MM.1S (cell line): ENCODE measurements around the gene ANKRD27.

ENCODE experiments used
- DNase-seq: peaks from one replicate; pipeline ENCODE4 v3.0.0-alpha.2; 2015
- H2AFZ ChIP-seq: fragments of 300-600 bp; sonication (generic); 2 replicates; pipeline ENCODE4 v1.6.0; 2016; ENCODE audit warnings: antibody characterized with exemption, low read length
- H3F3A ChIP-seq: fragments of 300-600 bp; sonication (generic); 2 replicates; pipeline ENCODE4 v1.6.1; 2016; ENCODE audit warnings: mild to moderate bottlenecking, antibody characterized with exemption, low read length, moderate library complexity, mixed read lengths; ENCODE audit not compliant: insufficient read depth
- H3K27ac ChIP-seq: fragments of 300-600 bp; sonication (generic); 2 replicates; pipeline ENCODE4 v1.5.1; 2016; ENCODE audit warnings: mild to moderate bottlenecking, low read length
- H3K27me3 ChIP-seq: fragments of 300-600 bp; sonication (generic); replicated peaks from 2 replicates; pipeline ENCODE4 v1.6.0; 2016; ENCODE audit warnings: low read length; ENCODE audit not compliant: insufficient read depth
- H3K36me3 ChIP-seq: fragments of 300-600 bp; sonication (generic); replicated peaks from 2 replicates; pipeline ENCODE4 v1.6.1; 2016; ENCODE audit warnings: mild to moderate bottlenecking, low read length, mixed read lengths; ENCODE audit not compliant: insufficient read depth
- H3K4me1 ChIP-seq: fragments of 300-600 bp; sonication (generic); 2 replicates; pipeline ENCODE4 v1.6.1; 2016; ENCODE audit warnings: low read length, mixed read lengths
- H3K4me2 ChIP-seq: fragments of 300-600 bp; sonication (generic); 2 replicates; pipeline ENCODE4 v1.6.0; 2016; ENCODE audit warnings: low read depth, low read length
- H3K4me3 ChIP-seq: fragments of 300-600 bp; sonication (generic); 2 replicates; pipeline ENCODE4 v1.5.1; 2016; ENCODE audit warnings: low read length, mixed read lengths
- H3K79me2 ChIP-seq: fragments of 300-600 bp; sonication (generic); 2 replicates; pipeline ENCODE4 v1.6.1; 2016; ENCODE audit warnings: mixed run types, low read length, mixed read lengths
- H3K9ac ChIP-seq: fragments of 300-600 bp; sonication (generic); 2 replicates; pipeline ENCODE4 v1.6.1; 2016; ENCODE audit warnings: low read length, mixed read lengths
- H3K9me2 ChIP-seq: fragments of 300-600 bp; sonication (generic); replicated peaks from 2 replicates; pipeline ENCODE4 v1.6.1; 2016; ENCODE audit warnings: mild to moderate bottlenecking, low read length, mixed read lengths; ENCODE audit not compliant: insufficient read depth
- H3K9me3 ChIP-seq: fragments of 300-600 bp; sonication (generic); replicated peaks from 2 replicates; pipeline ENCODE4 v1.6.1; 2016; ENCODE audit warnings: mild to moderate bottlenecking, low read length, mixed read lengths; ENCODE audit not compliant: insufficient read depth
- H4K20me1 ChIP-seq: fragments of 300-600 bp; sonication (generic); 2 replicates; pipeline ENCODE4 v1.6.1; 2016; ENCODE audit warnings: mild to moderate bottlenecking, low read length, moderate library complexity, mixed read lengths; ENCODE audit not compliant: insufficient read depth
- CTCF ChIP-seq: fragments of 300-600 bp; sonication (generic); IDR thresholded peaks from 2 replicates; pipeline ENCODE4 v1.5.1; 2016; ENCODE audit warnings: antibody characterized with exemption, low read length, mixed read lengths
- EZH2 ChIP-seq: fragments of 300-600 bp; sonication (generic); optimal IDR thresholded peaks from 2 replicates; pipeline ENCODE3; 2017; ENCODE audit warnings: low read depth, mild to moderate bottlenecking, antibody characterized with exemption, low read length, mixed read lengths
- EZH2phosphoT487 ChIP-seq: fragments of 300-600 bp; sonication (generic); IDR thresholded peaks from 2 replicates; pipeline ENCODE4 v1.6.1; 2018; ENCODE audit warnings: antibody characterized with exemption, low read length

The ANKRD27 gene

GRCh38 chr19:32581705-32582179, 93.2 kb downstream of the ANKRD27 start:
- Histone ChIP-seq H3K36me3 (peaks cover 11% of the 10 kb centered on the region; the same call in 1 of the 2 replicates), H3K4me3 (peak overlapping the region; percentile 98), H2AFZ (peak overlapping the region; percentile 68), H3K27me3 (0 out of 2 replicates have a peak, but pooled peaks cover 5% of the 10 kb centered on the region), H3F3A (no peaks in the 10 kb centered on the region), H3K4me1 (peaks cover 11% of the 10 kb centered on the region; the same call in 1 of the 2 replicates), H3K79me2 (peaks cover 32% of the 10 kb centered on the region), H3K9me2 (no peaks in the 10 kb centered on the region), H3K4me2 (peak overlapping the region; percentile 62), H3K27ac (peak overlapping the region; percentile 42; the same call in 1 of the 2 replicates), H3K9ac (peak overlapping the region; percentile 90), H4K20me1 (no peaks in the 10 kb centered on the region), H3K9me3 (no peaks in the 10 kb centered on the region)
- no peak for DNase-seq
- TF ChIP-seq EZH2phosphoT487 (no peak), EZH2 (no peak), CTCF (no peak)

GRCh38 chr19:32580901-32581704, 93.9 kb downstream of the ANKRD27 start, which contains the start of gene PDCD5:
TSS of gene PDCD5 (plus strand) at chr19:32581190. CDS start at chr19:32581262, 72 bp downstream.
- TF ChIP-seq EZH2 (no peak), CTCF (no peak), EZH2phosphoT487 (no peak)
- Histone ChIP-seq H3K36me3 (peaks cover 5% of the 10 kb centered on the region; the same call in 1 of the 2 replicates), H3K27me3 (0 out of 2 replicates have a peak, but pooled peaks cover 7% of the 10 kb centered on the region), H2AFZ (peak within 1 kb of the TSS; percentile 91), H3K9me2 (no peaks in the 10 kb centered on the region), H3K79me2 (peaks cover 32% of the 10 kb centered on the region), H3K4me1 (peaks cover 11% of the 10 kb centered on the region; the same call in 1 of the 2 replicates), H3K4me3 (peak within 1 kb of the TSS; percentile 98), H3K27ac (peak within 1 kb of the TSS; percentile 42; the same call in 1 of the 2 replicates), H3K4me2 (peak within 1 kb of the TSS; percentile 62), H4K20me1 (no peaks in the 10 kb centered on the region), H3K9ac (peak within 1 kb of the TSS; percentile 90), H3F3A (no peaks in the 10 kb centered on the region), H3K9me3 (no peaks in the 10 kb centered on the region)
- DNase-seq, result peak; percentile 96

GRCh38 chr19:32580353-32580900, 94.6 kb downstream of the ANKRD27 start:
- TF ChIP-seq CTCF (no peak), EZH2 (no peak)
- H3K36me3 ChIP-seq, result peaks cover 5% of the 10 kb centered on the region; the same call in 1 of the 2 replicates
- H4K20me1 ChIP-seq, result no peaks in the 10 kb centered on the region
- peak overlapping the region; percentile 98 for H3K4me3 ChIP-seq
- H3F3A ChIP-seq, result no peaks in the 10 kb centered on the region
- H3K4me2 ChIP-seq, result peak overlapping the region; percentile 59; the same call in 1 of the 2 replicates
- no peak overlapping the region for H3K27ac ChIP-seq
- peaks cover 11% of the 10 kb centered on the region; the same call in 1 of the 2 replicates for H3K4me1 ChIP-seq
- H3K9me3 ChIP-seq, result no peaks in the 10 kb centered on the region
- H3K79me2 ChIP-seq, result peaks cover 32% of the 10 kb centered on the region
- H3K9me2 ChIP-seq, result no peaks in the 10 kb centered on the region
- 0 out of 2 replicates have a peak, but pooled peaks cover 7% of the 10 kb centered on the region for H3K27me3 ChIP-seq
- DNase-seq, result no peak
- peak overlapping the region; percentile 91 for H2AFZ ChIP-seq
- no peak overlapping the region for H3K9ac ChIP-seq
